Measurements from ENCODE around the gene APOL4. TPM values are rescaled to one million over a fixed set of nuclear protein-coding genes. Genes with fewer than 3 reads are reported as not detected.
"Not testable (repeated sequence)": the region's sequence is repeated elsewhere in the genome, so short reads cannot be mapped to it uniquely, and the experiment has no call there.

The APOL4 gene
- total RNA-seq, 2 experiments from 2014 or later: 17.0 to 22.6 TPM

DNA sequence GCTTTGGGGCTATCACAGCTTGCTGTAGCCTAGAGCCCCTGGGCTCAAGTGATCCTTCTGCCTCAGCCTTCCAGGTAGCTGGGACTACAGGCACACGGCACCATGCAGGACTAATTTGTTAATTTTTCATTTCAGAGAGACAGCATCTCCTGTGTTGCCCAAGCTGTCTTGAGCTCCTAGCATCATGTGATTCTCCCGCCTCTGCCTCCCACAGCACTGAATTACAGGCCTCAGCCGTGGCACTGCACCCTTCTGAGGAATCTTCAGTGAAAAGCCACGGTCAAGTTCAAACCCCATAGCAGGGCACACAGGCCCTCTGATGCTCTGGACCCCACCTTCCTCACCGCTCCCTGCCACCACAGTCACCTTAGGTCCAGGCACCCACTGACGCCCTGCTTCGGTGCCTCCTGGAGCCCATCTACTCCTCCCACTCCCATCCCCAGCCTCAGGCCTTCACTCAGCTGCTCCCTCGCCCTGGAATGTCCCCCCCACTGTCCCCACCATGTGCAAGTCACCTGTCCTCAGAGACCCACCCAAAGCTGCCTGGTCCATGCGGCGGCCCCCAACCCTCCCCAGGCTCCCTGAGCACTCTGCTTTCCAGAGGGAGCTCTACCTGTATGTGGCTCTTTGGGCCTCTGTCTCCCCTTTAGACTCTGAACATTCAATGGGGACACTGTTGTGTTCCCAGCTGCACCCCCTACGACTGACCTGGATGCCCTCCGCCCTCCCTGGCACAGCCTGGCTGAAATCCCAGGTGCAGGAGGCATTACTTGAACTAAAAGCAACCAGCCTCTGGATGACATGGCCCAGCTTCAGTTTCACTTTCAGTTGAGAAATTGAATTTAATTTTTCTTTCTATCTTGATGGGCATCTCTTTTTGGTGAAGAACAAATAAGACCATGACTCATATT is 36.1 kb upstream of the APOL4 start:
- Mint-ChIP-seq H3K4me3 (peak overlapping the region; percentile 99), H3K9me3 (ENCODE audit: low read depth) (peaks cover 10% of the 10 kb centered on the region), H3K36me3 (peaks cover 58% of the 10 kb centered on the region), H3K27ac (peak overlapping the region; percentile 95), H3K27me3 (no peaks in the 10 kb centered on the region), H3K4me1 (peaks cover 60% of the 10 kb centered on the region)
- DNase-seq (peak; percentile 51), ATAC-seq (peak; percentile 35)
- CTCF ChIA-PET: interaction anchor here (0.7 to 7.6 kb wide), 16 partner anchors 10 to 172 kb away, joined by 3 to 67 read pairs (median 4); partner anchors contain the start of genes APOL1 and APOL3

DNA sequence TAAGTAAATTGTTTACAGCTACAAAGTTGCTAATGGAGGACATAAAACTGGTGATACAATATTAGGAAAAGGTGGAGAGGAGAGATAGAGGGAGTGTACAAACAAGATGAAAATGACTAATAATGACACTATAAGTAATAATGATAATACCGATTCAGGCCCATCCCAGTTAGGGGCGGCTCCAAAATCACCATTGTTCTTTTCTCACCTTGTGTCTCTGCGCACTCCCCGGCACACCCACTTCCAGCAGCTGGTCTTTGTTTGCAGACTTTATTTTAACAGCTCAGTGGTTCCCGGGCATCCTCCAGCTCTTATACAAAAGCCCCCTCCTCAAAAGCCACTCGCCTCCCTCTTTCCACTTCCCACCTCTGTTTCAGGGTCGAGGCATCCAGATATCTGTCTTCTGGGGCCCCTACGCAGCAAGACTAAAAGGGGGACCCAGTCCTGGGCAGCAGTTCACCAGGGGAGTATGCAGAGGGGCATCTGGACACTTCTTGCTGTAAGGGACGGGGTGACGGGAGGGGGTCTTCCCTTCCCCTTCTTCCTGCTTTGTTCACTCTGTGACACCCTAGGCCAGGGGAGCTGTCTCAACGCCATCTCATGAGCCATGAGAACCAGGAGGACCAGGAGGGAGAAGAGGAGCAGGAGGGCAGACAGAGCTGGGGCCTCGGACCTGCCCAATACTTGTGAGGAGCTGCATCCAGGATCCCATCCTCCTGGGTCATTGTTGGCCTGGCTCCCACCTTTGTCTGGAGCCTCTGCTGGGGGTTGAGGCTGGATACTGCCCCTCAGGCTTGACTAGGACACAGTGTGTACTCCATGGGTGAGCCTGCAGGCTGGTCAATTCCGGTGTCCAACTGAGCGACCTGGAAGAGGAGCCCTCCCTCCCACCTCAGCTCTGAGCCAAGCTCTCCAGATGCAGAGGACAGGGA is 35.0 kb upstream of the APOL4 start:
- H3K27ac Mint-ChIP-seq: peak overlapping the region; percentile 68
- peaks cover 58% of the 10 kb centered on the region for H3K36me3 Mint-ChIP-seq
- ATAC-seq: no peak
- DNase-seq: peak; percentile 38
- H3K4me1 Mint-ChIP-seq: peaks cover 65% of the 10 kb centered on the region
- peaks cover 6% of the 10 kb centered on the region for H3K9me3 Mint-ChIP-seq (ENCODE audit: low read depth)
- H3K4me3 Mint-ChIP-seq: peak overlapping the region; percentile 99
- CTCF ChIA-PET: interaction anchor here (1.0 to 7.6 kb wide), 10 partner anchors 9 to 77 kb away, joined by 3 to 67 read pairs (median 7); partner anchors contain the start of genes APOL1 and APOL3
- H3K27me3 Mint-ChIP-seq: no peaks in the 10 kb centered on the region

DNA sequence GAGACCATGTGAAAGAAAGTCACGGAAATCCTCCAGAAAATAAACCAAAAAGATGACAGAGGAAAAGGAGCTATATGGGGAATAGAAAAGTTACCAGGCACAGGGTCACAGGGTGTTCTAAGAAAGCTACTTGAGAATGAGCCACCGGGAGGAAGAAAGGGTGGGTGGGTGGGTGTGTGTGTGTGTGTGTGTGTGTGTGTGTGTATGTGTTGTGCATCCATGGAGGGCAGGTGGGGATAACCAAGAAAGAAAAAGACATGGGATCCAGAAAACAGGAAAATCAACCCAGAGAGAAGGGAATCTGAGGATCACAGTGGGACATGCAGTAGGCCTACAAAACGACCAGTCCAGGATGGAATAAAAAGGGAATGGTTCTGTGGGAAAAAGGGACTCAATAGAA is 34.0 kb upstream of the APOL4 start:
- peak overlapping the region; percentile 62 for H3K27ac Mint-ChIP-seq
- H3K27me3 Mint-ChIP-seq: no peaks in the 10 kb centered on the region
- CTCF ChIA-PET: interaction anchor here (0.6 to 7.6 kb wide), 5 partner anchors 8 to 275 kb away, joined by 3 to 67 read pairs (median 19); partner anchors contain the start of gene APOL1
- H3K4me3 Mint-ChIP-seq: peak overlapping the region; percentile 99
- H3K9me3 Mint-ChIP-seq (ENCODE audit: low read depth): peaks cover 6% of the 10 kb centered on the region
- peaks cover 67% of the 10 kb centered on the region for H3K36me3 Mint-ChIP-seq
- DNase-seq: peak; percentile 11
- ATAC-seq: no peak
- peaks cover 68% of the 10 kb centered on the region for H3K4me1 Mint-ChIP-seq

GRCh38 chr22:36234919-36235318 is 33.3 kb upstream of the APOL4 start:
- H3K27me3 Mint-ChIP-seq: no peaks in the 10 kb centered on the region
- DNase-seq (peak; percentile 31), ATAC-seq (no peak)
- H3K4me1 Mint-ChIP-seq: peaks cover 66% of the 10 kb centered on the region
- peak overlapping the region; percentile 70 for H3K27ac Mint-ChIP-seq
- CTCF ChIA-PET: interaction anchor here (0.6 to 7.6 kb wide), 3 partner anchors 17 to 276 kb away, joined by 3 to 67 read pairs (median 4); partner anchors contain the start of gene APOL1
- peaks cover 6% of the 10 kb centered on the region for H3K9me3 Mint-ChIP-seq (ENCODE audit: low read depth)
- H3K36me3 Mint-ChIP-seq: peaks cover 70% of the 10 kb centered on the region
- peak overlapping the region; percentile 99 for H3K4me3 Mint-ChIP-seq

- DNase-seq: no peak
- Mint-ChIP-seq H3K9me3 (ENCODE audit: low read depth) (peaks cover 6% of the 10 kb centered on the region), H3K36me3 (peaks cover 73% of the 10 kb centered on the region), H3K27ac (peak overlapping the region; percentile 39), H3K27me3 (no peaks in the 10 kb centered on the region), H3K4me1 (peaks cover 59% of the 10 kb centered on the region), H3K4me3 (no peak overlapping the region)
- CTCF ChIA-PET: interaction anchor here (1.1 to 7.6 kb wide), 2 partner anchors 18 to 52 kb away, joined by 3 to 67 read pairs; partner anchors contain the start of gene APOL1
- ATAC-seq: no peak
Measured at GRCh38 chr22:36234213-36234612, 32.6 kb upstream of the APOL4 start.

DNA sequence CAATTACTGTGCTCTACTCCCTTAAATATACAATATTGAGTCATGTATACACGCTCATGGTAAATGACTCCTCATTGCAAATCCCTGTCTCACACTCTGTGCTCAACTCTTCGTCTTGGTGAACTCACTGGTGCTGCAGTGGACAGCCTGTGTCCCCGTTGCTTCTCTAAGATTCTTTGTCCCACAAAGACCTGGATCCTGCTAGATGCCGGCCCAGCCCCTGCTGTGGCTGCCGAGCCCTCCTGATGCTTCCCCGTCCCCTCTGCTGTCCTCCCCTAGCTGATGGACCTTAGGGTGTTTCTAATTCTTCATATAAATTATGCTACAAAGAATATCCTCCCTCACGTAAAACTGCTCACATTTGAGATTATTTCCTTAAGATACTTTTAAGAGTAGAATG is 32.2 kb upstream of the APOL4 start:
- H3K4me1 Mint-ChIP-seq: peaks cover 59% of the 10 kb centered on the region
- H3K36me3 Mint-ChIP-seq: peaks cover 70% of the 10 kb centered on the region
- H3K27me3 Mint-ChIP-seq: no peaks in the 10 kb centered on the region
- no peak overlapping the region for H3K27ac Mint-ChIP-seq
- DNase-seq (no peak), ATAC-seq (no peak)
- no peak overlapping the region for H3K4me3 Mint-ChIP-seq
- CTCF ChIA-PET: interaction anchor here (1.1 kb wide), 1 partner anchor 53 kb away, joined by 3 read pairs; no protein-coding TSS in a partner anchor
- peaks cover 6% of the 10 kb centered on the region for H3K9me3 Mint-ChIP-seq (ENCODE audit: low read depth)

DNA sequence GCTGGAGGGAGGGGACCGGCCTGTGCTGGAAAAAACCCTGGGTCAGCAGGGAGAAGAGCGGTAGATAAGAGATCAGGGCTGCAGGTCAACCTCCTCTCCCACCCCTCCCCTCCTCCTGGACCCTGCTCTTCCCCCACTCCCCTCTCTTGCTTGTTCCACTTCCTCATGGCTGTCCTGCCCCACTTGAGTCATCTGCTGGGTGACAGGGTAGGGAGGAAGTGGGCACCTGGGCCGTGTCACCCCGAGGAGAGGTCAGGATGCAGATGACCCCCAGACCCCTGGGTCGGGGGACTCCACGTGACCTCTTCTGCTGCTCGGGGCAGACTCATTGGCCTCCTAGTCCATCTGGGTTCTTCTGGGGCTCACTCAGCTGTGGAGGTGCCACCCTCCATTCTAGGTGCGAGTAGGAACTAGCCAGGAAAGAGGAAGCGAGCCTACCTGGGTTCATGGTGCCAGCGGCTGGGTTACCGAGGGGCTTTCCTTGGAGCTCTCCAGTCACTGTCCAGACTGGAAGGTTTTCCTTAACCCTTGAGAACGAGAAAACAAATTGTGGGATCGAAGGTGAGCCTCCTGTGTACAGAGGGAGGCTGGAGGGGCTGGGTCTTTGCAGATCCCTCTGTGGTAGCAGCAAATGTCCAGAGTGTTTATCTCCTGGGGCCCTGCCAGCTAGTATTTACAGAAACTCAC is 31.2 kb upstream of the APOL4 start:
- Mint-ChIP-seq H3K27me3 (no peaks in the 10 kb centered on the region), H3K36me3 (peaks cover 72% of the 10 kb centered on the region), H3K4me3 (no peak overlapping the region), H3K4me1 (peaks cover 62% of the 10 kb centered on the region), H3K9me3 (ENCODE audit: low read depth) (peaks cover 6% of the 10 kb centered on the region), H3K27ac (peak overlapping the region; percentile 3)
- ATAC-seq: no peak
- DNase-seq: no peak
- CTCF ChIA-PET: interaction anchor here (1.2 kb wide), 1 partner anchor 17 kb away, joined by 3 read pairs; no protein-coding TSS in a partner anchor

GRCh38 chr22:36231051-36231450 is 29.4 kb upstream of the APOL4 start:
- ATAC-seq; CTCF ChIA-PET; DNase-seq; H3K27me3 Mint-ChIP-seq; H3K9me3 Mint-ChIP-seq (ENCODE audit: low read depth); H3K4me3 Mint-ChIP-seq: not testable (repeated sequence)
- Mint-ChIP-seq H3K27ac (peak overlapping the region; percentile 26), H3K36me3 (peaks cover 68% of the 10 kb centered on the region), H3K4me1 (peaks cover 51% of the 10 kb centered on the region)

DNA sequence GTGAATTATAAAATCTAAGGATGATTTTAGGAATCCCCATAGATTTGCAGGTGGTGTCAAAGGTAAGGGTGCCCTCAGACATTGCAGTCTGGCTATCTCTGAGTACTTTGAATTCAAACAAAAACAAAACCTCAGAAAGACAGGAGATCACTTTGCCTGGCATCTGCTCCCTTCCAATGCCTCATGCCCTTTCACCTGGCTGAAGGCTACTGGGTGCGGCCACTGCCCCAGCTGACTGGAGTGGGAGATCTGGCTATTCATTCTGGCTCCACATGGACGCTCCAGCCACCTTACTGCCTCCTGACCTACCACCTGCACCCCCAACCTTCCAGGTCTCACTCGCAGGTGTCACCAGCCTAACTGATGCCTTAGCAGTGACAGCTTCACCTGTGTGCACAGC is 28.0 kb upstream of the APOL4 start:
- H3K4me3 Mint-ChIP-seq; H3K27me3 Mint-ChIP-seq; ATAC-seq; H3K9me3 Mint-ChIP-seq (ENCODE audit: low read depth); H3K27ac Mint-ChIP-seq; CTCF ChIA-PET: not testable (repeated sequence)
- peaks cover 54% of the 10 kb centered on the region for H3K36me3 Mint-ChIP-seq
- DNase-seq: peak; percentile 18
- peaks cover 37% of the 10 kb centered on the region for H3K4me1 Mint-ChIP-seq

DNA sequence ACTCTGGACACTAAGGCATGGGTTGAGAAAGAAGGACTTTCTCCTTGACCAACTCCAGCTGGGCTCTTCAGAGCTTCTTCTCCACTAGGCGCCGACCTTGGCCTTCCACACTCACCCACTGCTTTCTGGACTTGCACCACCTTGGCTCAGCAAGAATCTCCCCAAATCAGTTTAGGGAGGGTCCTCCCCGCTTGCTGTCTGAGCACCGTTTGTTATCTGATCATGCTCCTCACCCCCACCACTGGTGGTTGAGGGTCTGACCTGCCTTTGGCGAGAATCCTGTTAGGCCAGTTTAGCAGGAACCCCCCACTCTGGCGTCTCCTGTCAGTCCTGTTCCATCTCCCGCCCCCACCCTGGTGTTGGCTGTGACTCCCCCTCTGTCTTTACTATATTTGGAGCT is 27.3 kb upstream of the APOL4 start:
- no peaks in the 10 kb centered on the region for H3K9me3 Mint-ChIP-seq (ENCODE audit: low read depth)
- no peak overlapping the region for H3K27ac Mint-ChIP-seq
- no peak overlapping the region for H3K4me3 Mint-ChIP-seq
- H3K36me3 Mint-ChIP-seq: peaks cover 49% of the 10 kb centered on the region
- CTCF ChIA-PET: interaction anchor here (1.6 to 3.2 kb wide), 2 partner anchors 9 to 34 kb away, joined by 5 to 19 read pairs; partner anchors contain the start of gene APOL2
- ATAC-seq: no peak
- H3K4me1 Mint-ChIP-seq: peaks cover 31% of the 10 kb centered on the region
- H3K27me3 Mint-ChIP-seq: no peaks in the 10 kb centered on the region
- DNase-seq: peak; percentile 19

DNA sequence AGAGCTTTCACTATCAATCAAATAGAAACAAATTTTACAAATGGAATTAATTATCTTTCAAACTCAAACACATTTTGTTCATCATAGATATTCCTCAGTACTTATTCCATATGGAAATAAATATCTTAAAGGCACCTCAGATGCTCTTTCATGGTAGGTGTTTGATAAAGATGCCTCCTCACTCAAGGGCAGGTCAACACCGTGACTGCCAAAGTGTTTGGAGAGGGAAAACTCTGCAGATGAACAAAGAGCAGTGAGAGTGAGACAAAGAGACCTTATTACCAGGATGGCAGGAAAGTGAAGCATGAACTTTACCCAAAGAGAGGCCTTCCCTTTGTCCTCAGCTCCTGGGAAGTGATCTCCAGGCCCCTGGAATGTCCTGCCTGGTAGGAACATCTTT is 26.8 kb upstream of the APOL4 start:
- CTCF ChIA-PET: interaction anchor here (0.8 to 3.2 kb wide), 6 partner anchors 10 to 242 kb away, joined by 3 to 19 read pairs (median 4); partner anchors contain the start of gene APOL2
- Mint-ChIP-seq H3K36me3 (peaks cover 45% of the 10 kb centered on the region), H3K4me1 (peaks cover 25% of the 10 kb centered on the region)
- H3K4me3 Mint-ChIP-seq; H3K27ac Mint-ChIP-seq; H3K27me3 Mint-ChIP-seq; ATAC-seq; H3K9me3 Mint-ChIP-seq (ENCODE audit: low read depth): not testable (repeated sequence)
- peak; percentile 0 for DNase-seq

- H3K36me3 Mint-ChIP-seq: peaks cover 44% of the 10 kb centered on the region
- no peaks in the 10 kb centered on the region for H3K27me3 Mint-ChIP-seq
- CTCF ChIA-PET: interaction anchor here (0.7 to 3.2 kb wide), 7 partner anchors 10 to 243 kb away, joined by 3 to 19 read pairs (median 4); partner anchors contain the start of gene APOL2
- H3K4me1 Mint-ChIP-seq: peaks cover 21% of the 10 kb centered on the region
- H3K4me3 Mint-ChIP-seq: no peak overlapping the region
- no peak for DNase-seq
- no peak overlapping the region for H3K27ac Mint-ChIP-seq
- H3K9me3 Mint-ChIP-seq (ENCODE audit: low read depth): no peaks in the 10 kb centered on the region
- ATAC-seq: no peak
Measured at GRCh38 chr22:36227806-36228205, 26.2 kb upstream of the APOL4 start.

Measured in activated CD8-positive, alpha-beta memory T cell treated with anti-CD3 and anti-CD28 coated beads, Interleukin-2, amount 10 ng/mL, durations not matched to agents 7 days and 5 days (primary cell).